IMR-90 (cell line): ENCODE results near the gene RER1. TPM values are rescaled to one million over a fixed set of nuclear protein-coding genes. Genes with fewer than 3 reads are reported as not detected.

ENCODE experiments used
- ATAC-seq: fragments of 200-7000 bp; cut with Tn5 transposase; 2 replicates; pipeline ENCODE4 v1.9.1; 2020; ENCODE audit warnings: low read depth, mild to moderate bottlenecking, moderate library complexity
- BruUV-seq: library from RNA; stranded (reverse); fragments of 400-500 nt; replicated peaks from 2 replicates; lab custom pipeline; 2021; lab: Mats Ljungman, UMichigan
- CTCF ChIA-PET: fragments of 300-600 bp; formaldehyde crosslinking; extraction: SDS; loops from one replicate; lab custom pipeline; 2021; ENCODE audit warnings: antibody characterized with exemption; lab: Yijun Ruan, JAX
- POLR2A ChIA-PET: fragments of 300-600 bp; sonication (Branson Sonifier 250); formaldehyde crosslinking; loops from one replicate; lab custom pipeline; 2022; ENCODE audit warnings: antibody characterized with exemption; ENCODE audit not compliant: unreplicated experiment; lab: Charles Lee
- DNase-seq: peaks from one replicate; pipeline ENCODE4 v3.0.0; 2013
- H2AFZ ChIP-seq: replicated peaks from 2 replicates; pipeline ENCODE3; 2013; ENCODE audit warnings: low read length, mild to moderate bottlenecking; ENCODE audit not compliant: poor library complexity
- H2AK5ac ChIP-seq: 2 replicates; pipeline ENCODE4 v1.6.1; 2013; ENCODE audit warnings: low read depth, low read length, inconsistent platforms
- H2AK9ac ChIP-seq: replicated peaks from 2 replicates; pipeline ENCODE3; 2013; ENCODE audit warnings: mild to moderate bottlenecking, low read depth, low read length, moderate library complexity; ENCODE audit not compliant: poor library complexity
- H2BK120ac ChIP-seq: 2 replicates; pipeline ENCODE4 v1.6.1; 2013; ENCODE audit warnings: low read depth, low read length, inconsistent platforms
- H2BK15ac ChIP-seq: 3 replicates; pipeline ENCODE4 v1.6.1; 2013; ENCODE audit warnings: low read depth, low read length, inconsistent platforms
- H2BK20ac ChIP-seq: 2 replicates; pipeline ENCODE4 v1.6.1; 2013; ENCODE audit warnings: low read depth, mild to moderate bottlenecking, inconsistent platforms, low read length, moderate library complexity
- H2BK5ac ChIP-seq: 2 replicates; pipeline ENCODE4 v1.6.1; 2013; ENCODE audit warnings: mild to moderate bottlenecking, low read depth, low read length, inconsistent platforms; ENCODE audit not compliant: poor library complexity, severe bottlenecking
- H3K14ac ChIP-seq: replicated peaks from 2 replicates; pipeline ENCODE4 v1.6.1; 2013; ENCODE audit warnings: low read depth, low read length, inconsistent platforms
- H3K18ac ChIP-seq: 2 replicates; pipeline ENCODE4 v1.6.1; 2013; ENCODE audit warnings: low read depth, low read length, control low read depth
- H3K23ac ChIP-seq: 2 replicates; pipeline ENCODE4 v1.6.1; 2013; ENCODE audit warnings: low read depth, low read length, inconsistent platforms
- H3K27ac ChIP-seq: 2 replicates; pipeline ENCODE4 v1.5.1; 2013; ENCODE audit warnings: mild to moderate bottlenecking, control low read depth, low read length; ENCODE audit not compliant: insufficient read depth
- H3K27me3 ChIP-seq: 2 replicates; pipeline ENCODE4 v1.6.1; 2013; ENCODE audit warnings: low read length; ENCODE audit not compliant: control insufficient read depth, insufficient read depth
- H3K36me3 ChIP-seq: 2 replicates; pipeline ENCODE4 v1.6.1; 2013; ENCODE audit warnings: low read length, mixed read lengths; ENCODE audit not compliant: control insufficient read depth, insufficient read depth
- H3K4ac ChIP-seq: 2 replicates; pipeline ENCODE4 v1.6.1; 2013; ENCODE audit warnings: low read depth, low read length, inconsistent platforms
- H3K4me1 ChIP-seq: 2 replicates; pipeline ENCODE4 v1.6.1; 2013; ENCODE audit warnings: low read length, mixed read lengths; ENCODE audit not compliant: control insufficient read depth, insufficient read depth
- H3K4me2 ChIP-seq: 2 replicates; pipeline ENCODE4 v1.6.1; 2013; ENCODE audit warnings: low read depth, mild to moderate bottlenecking, control low read depth, low read length, moderate library complexity
- H3K4me3 ChIP-seq: 2 replicates; pipeline ENCODE4 v1.5.1; 2013; ENCODE audit warnings: low read depth, mild to moderate bottlenecking, control low read depth, low read length, moderate library complexity; ENCODE audit not compliant: insufficient read depth
- H3K56ac ChIP-seq: 2 replicates; pipeline ENCODE4 v1.6.1; 2013; ENCODE audit warnings: low read length, inconsistent platforms; ENCODE audit not compliant: insufficient read depth; ENCODE audit errors: extremely low read depth
- H3K79me1 ChIP-seq, 2 experiments: 2 replicates each; pipeline ENCODE4 v1.6.1; 2013; ENCODE audit warnings: low read length in 2 of 2, inconsistent platforms in 1 of 2, low read depth in 1 of 2
- H3K9ac ChIP-seq: 2 replicates; pipeline ENCODE4 v1.6.1; 2013; ENCODE audit warnings: low read depth, low read length, control low read depth
- H3K9me1 ChIP-seq: 2 replicates; pipeline ENCODE4 v1.6.1; 2013; ENCODE audit warnings: low read length, inconsistent platforms; ENCODE audit not compliant: insufficient read depth
- H3K9me3 ChIP-seq: 2 replicates; pipeline ENCODE4 v1.6.1; 2013; ENCODE audit warnings: low read length; ENCODE audit not compliant: control insufficient read depth, insufficient read depth
- H4K20me1 ChIP-seq: 2 replicates; pipeline ENCODE4 v1.6.1; 2013; ENCODE audit warnings: low read length, inconsistent platforms; ENCODE audit not compliant: insufficient read depth
- H4K5ac ChIP-seq: 2 replicates; pipeline ENCODE4 v1.6.1; 2013; ENCODE audit warnings: mild to moderate bottlenecking, low read depth, low read length, control low read depth
- H4K8ac ChIP-seq, 2 experiments: 2 replicates each; pipeline ENCODE4 v1.6.1; 2013; ENCODE audit warnings: low read depth in 2 of 2, low read length in 2 of 2, control low read depth in 1 of 2, inconsistent platforms in 1 of 2
- H4K91ac ChIP-seq: 2 replicates; pipeline ENCODE4 v1.6.1; 2013; ENCODE audit warnings: low read depth, low read length, inconsistent platforms; ENCODE audit not compliant: insufficient read depth
- CEBPB ChIP-seq: IDR thresholded peaks from 2 replicates; pipeline ENCODE4 v1.6.1; 2012; ENCODE audit warnings: low read depth, low read length, improper control_type of control experiment
- MXI1 ChIP-seq: IDR thresholded peaks from 2 replicates; pipeline ENCODE4 v1.6.1; 2012; ENCODE audit warnings: low read depth, mild to moderate bottlenecking, low read length, moderate library complexity, borderline replicate concordance
- RFX5 ChIP-seq: IDR thresholded peaks from 2 replicates; pipeline ENCODE4 v1.8.0; 2012; ENCODE audit warnings: low read depth, mild to moderate bottlenecking, low read length, moderate library complexity
- SMC3 ChIP-seq: fragments of 150-350 bp; IDR thresholded peaks from 2 replicates; pipeline ENCODE4 v1.6.1; 2016; ENCODE audit warnings: low read depth, mild to moderate bottlenecking, antibody characterized with exemption, low read length, moderate library complexity
- whole genome bisulfite sequencing, 2 experiments: methylation state at CpG; one replicate each; pipeline versions ENCODE4 v1.1.5 to v1.1.7; 2013; ENCODE audit warnings: missing lambda C conversion rate in 2 of 2; ENCODE audit not compliant: insufficient read length in 1 of 2; ENCODE audit errors: extremely low coverage in 2 of 2; 5-methylcytosine and 5-hydroxymethylcytosine counted together
- dilution Hi-C: fragments of 300-500 bp; cut with HindIII; formaldehyde crosslinking; loops from one replicate; pipeline ENCODE4 v1.14.3; 2018; ENCODE audit warnings: low sequenced_read_pairs; ENCODE audit not compliant: unreplicated experiment
- in situ Hi-C: fragments of 300-500 bp; cut with MboI; formaldehyde crosslinking; loops from 3 replicates; pipeline ENCODE4 v1.14.3; 2019; ENCODE audit warnings: low sequenced_read_pairs, inconsistent platforms, mixed read lengths
- intact Hi-C: fragments of 100-400 bp; cut with micrococcal nuclease; formaldehyde crosslinking; loops from 2 replicates; pipeline ENCODE4 v1.10.0; 2022
- polyA plus RNA-seq, 3 experiments: library from polyadenylated mRNA; depleted of rRNA; stranded (reverse); fragments of >200 nt; gene quantifications; 2 replicates each; pipeline ENCODE4 v1.2.3, GENCODE V29; 2012; ENCODE audit warnings: low replicate concordance in 1 of 3
- total RNA-seq: library from RNA; depleted of rRNA; stranded (reverse); fragments of >200 nt; gene quantifications from 2 replicates; pipeline ENCODE4 v1.2.3, GENCODE V29; 2012

RER1 gene
- total and polyA plus RNA-seq, 2 of the 4 experiments (the other 2 are of a cell fraction): 47.1 to 240 TPM

DNA sequence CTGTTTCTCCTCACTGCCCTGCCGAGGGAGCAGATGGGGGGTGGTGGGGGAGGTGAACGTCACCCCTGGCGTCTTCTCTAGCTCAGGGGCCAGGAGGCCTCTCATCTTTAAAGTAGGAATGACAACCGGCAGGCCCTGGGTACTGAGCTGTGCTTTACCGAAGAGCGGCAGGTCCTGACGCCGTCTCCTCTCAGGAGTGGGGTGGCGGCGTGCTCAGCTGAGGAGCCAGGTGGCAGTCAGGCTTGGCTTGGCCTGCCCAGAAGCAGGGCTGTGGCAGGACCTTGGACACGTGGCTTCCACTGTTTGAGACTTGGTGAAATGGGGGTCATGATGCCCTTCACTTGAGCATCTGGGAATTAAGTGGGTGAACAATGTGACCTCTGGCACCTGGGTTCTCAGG lies 3.1 kb downstream of the RER1 start:
- Histone ChIP-seq H4K20me1 (peaks cover 60% of the 10 kb centered on the region), H3K9me3 (no peaks in the 10 kb centered on the region), H3K4ac (no peak overlapping the region), H3K14ac (no peak overlapping the region), H3K23ac (peak overlapping the region; percentile 1), H3K36me3 (peaks cover 54% of the 10 kb centered on the region), H3K79me1 (peaks cover 21 to 77% of the 10 kb centered on the region in 2 experiments), H2BK5ac (no peak overlapping the region), H2BK120ac (no peak overlapping the region), H2AFZ (no peak overlapping the region), H3K27ac (no peak overlapping the region), H2AK5ac (no peak overlapping the region), H3K9me1 (peaks cover 10% of the 10 kb centered on the region), H4K5ac (no peak overlapping the region), H3K18ac (no peak overlapping the region), H3K4me3 (no peak overlapping the region), H4K8ac (no peak overlapping the region), H2AK9ac (peak overlapping the region; percentile 39), H3K4me1 (peaks cover 5% of the 10 kb centered on the region), H3K27me3 (no peaks in the 10 kb centered on the region), H3K56ac (no peak overlapping the region), H4K91ac (no peak overlapping the region), H3K4me2 (no peak overlapping the region), H2BK15ac (no peak overlapping the region), H2BK20ac (no peak overlapping the region), H3K9ac (no peak overlapping the region)
- intact Hi-C loops (no loop called here), dilution Hi-C loops (no loop called here), in situ Hi-C loops (no loop called here)
- no peak for DNase-seq
- ATAC-seq: no peak
- no TSS peak for BruUV-seq
- ChIA-PET POLR2A (no interaction called here), CTCF (no interaction called here)
- no peak for TF ChIP-seq SMC3
- no peak for TF ChIP-seq RFX5
- TF ChIP-seq CEBPB: no peak
- no peak for TF ChIP-seq MXI1
- WGBS, 2 experiments: 95% methylated on average over 4 of the region's 11 CpGs; no CpG with 5 or more reads in 1 of the 2 experiments
